Measurements from ENCODE around the gene KIAA0513.

GRCh38 chr16:84999200-84999599 lies 28.4 kb upstream of the KIAA0513 start:
- TF ChIP-seq HOXA9 (CRISPR knock-in tag; IDR thresholded peaks at IDR 0.05; ENCODE audit: borderline replicate concordance), result no peak
- TF ChIP-seq E2F2 (CRISPR knock-in tag; IDR thresholded peaks at IDR 0.05; ENCODE audit: borderline replicate concordance), result no peak
- TF ChIP-seq ZFYVE20 (CRISPR knock-in tag; IDR thresholded peaks at IDR 0.05; ENCODE audit: borderline replicate concordance, low read depth), result no peak
- TF ChIP-seq CTCF (CRISPR knock-in tag; IDR thresholded peaks at IDR 0.05), result no peak
- TF ChIP-seq PHF8 (CRISPR knock-in tag; IDR thresholded peaks at IDR 0.05), result no peak

Measured in HepG2 (cell line).